ENCODE data around the gene KLHL26.
"Not testable (repeated sequence)": the region's sequence is repeated elsewhere in the genome, so short reads cannot be mapped to it uniquely, and the experiment has no call there.

The KLHL26 gene

GRCh38 chr19:18636969-18637629 is at the start of gene KLHL26:
KLHL26 (plus strand) TSS chr19:18637028; CDS start chr19:18637055, 27 bp downstream.
- no peak for DNase-seq (ENCODE audit: low read depth)

GRCh38 chr19:18587561-18587960 is 49.3 kb upstream of the KLHL26 start:
- DNase-seq (ENCODE audit: low read depth): no peak

GRCh38 chr19:18587962-18588610 is 48.7 kb upstream of the KLHL26 start:
- no peak for DNase-seq (ENCODE audit: low read depth)

- peak; percentile 82 for DNase-seq (ENCODE audit: low read depth)
These were observed 48.0 kb upstream of the KLHL26 start, which contains the start of gene REX1BD for GRCh38 chr19:18588611-18589379. REX1BD (plus strand) TSS chr19:18588798; CDS start chr19:18588802, 4 bp downstream.

GRCh38 chr19:18589380-18590272 is 47.2 kb upstream of the KLHL26 start:
- peak; percentile 48 for DNase-seq (ENCODE audit: low read depth)

GRCh38 chr19:18590273-18591272 is 46.3 kb upstream of the KLHL26 start:
- DNase-seq (ENCODE audit: low read depth): no peak

GRCh38 chr19:18591735-18592385 is 45.0 kb upstream of the KLHL26 start:
- no peak for DNase-seq (ENCODE audit: low read depth)

- DNase-seq (ENCODE audit: low read depth): not testable (repeated sequence)
These were observed 44.1 kb upstream of the KLHL26 start for GRCh38 chr19:18592732-18593131.

- no peak for DNase-seq (ENCODE audit: low read depth)
These were observed 43.3 kb upstream of the KLHL26 start for GRCh38 chr19:18593367-18594095.

GRCh38 chr19:18594096-18594823 is 42.6 kb upstream of the KLHL26 start:
- peak; percentile 67 for DNase-seq (ENCODE audit: low read depth)

- DNase-seq (ENCODE audit: low read depth): no peak
These were observed 41.9 kb upstream of the KLHL26 start for GRCh38 chr19:18594824-18595373.

GRCh38 chr19:18595475-18595874 is 41.4 kb upstream of the KLHL26 start:
- no peak for DNase-seq (ENCODE audit: low read depth)

- DNase-seq (ENCODE audit: low read depth): no peak
These were observed 40.1 kb upstream of the KLHL26 start for GRCh38 chr19:18596752-18597157.

- no peak for DNase-seq (ENCODE audit: low read depth)
These were observed 38.8 kb upstream of the KLHL26 start for GRCh38 chr19:18597809-18598660.

- DNase-seq (ENCODE audit: low read depth): no peak
These were observed 37.3 kb upstream of the KLHL26 start for GRCh38 chr19:18599485-18599884.

- DNase-seq (ENCODE audit: low read depth): not testable (repeated sequence)
These were observed 36.0 kb upstream of the KLHL26 start for GRCh38 chr19:18600692-18601397.

- DNase-seq (ENCODE audit: low read depth): no peak
These were observed 35.0 kb upstream of the KLHL26 start for GRCh38 chr19:18601875-18602274.

Data from stimulated activated CD8-positive, alpha-beta memory T cell treated with anti-CD3 and anti-CD28 coated beads, Interleukin-4, amount 100 ng/mL, for 24 hours (primary cell).